Activated CD4-positive, CD25-positive, alpha-beta regulatory T cell treated with anti-CD3 and anti-CD28 coated beads, Interleukin-2, amount 50 U/mL, for 72 hours (primary cell): ENCODE measurements around the gene PDSS2.
"Not testable (repeated sequence)": the region's sequence is repeated elsewhere in the genome, so short reads cannot be mapped to it uniquely, and the experiment has no call there.

ENCODE experiments used
- DNase-seq: peaks from one replicate; pipeline ENCODE4 v3.0.0; 2021

Gene PDSS2

DNA sequence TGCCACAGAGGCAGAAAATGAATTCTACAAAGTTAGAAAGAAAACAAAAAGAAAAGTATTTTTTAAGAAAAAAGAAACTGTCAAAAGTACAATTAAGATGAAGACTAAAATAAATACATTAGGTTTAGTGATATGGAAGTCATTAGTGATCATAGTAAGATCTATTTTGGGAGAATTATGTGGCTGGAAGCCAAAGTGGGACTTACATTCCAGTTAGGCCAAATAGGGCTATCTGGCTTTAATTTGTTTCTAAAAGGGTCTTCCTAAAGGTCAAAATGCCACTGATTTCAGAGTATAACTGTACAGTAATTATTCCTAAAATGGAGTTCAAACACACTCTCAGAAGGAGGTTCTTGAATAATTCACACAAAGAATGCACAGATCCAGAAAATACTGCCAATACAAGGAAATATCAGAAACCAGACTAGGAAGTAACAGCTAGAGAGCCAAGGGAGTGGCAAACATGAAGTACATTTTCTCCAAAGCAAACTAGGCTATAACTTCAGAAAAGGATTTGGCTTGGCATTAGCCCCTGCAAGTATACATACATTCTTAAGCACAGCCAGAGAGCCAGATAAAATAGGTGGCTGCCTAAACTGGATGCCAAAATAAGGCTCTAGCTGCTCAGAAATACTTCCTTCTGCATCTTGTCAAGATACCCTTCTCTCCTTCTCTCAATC is 45.3 kb downstream of the PDSS2 start:
- DNase-seq = no peak

- DNase-seq = no peak
Measured at GRCh38 chr6:107411161-107411560, 48.2 kb downstream of the PDSS2 start.

DNA sequence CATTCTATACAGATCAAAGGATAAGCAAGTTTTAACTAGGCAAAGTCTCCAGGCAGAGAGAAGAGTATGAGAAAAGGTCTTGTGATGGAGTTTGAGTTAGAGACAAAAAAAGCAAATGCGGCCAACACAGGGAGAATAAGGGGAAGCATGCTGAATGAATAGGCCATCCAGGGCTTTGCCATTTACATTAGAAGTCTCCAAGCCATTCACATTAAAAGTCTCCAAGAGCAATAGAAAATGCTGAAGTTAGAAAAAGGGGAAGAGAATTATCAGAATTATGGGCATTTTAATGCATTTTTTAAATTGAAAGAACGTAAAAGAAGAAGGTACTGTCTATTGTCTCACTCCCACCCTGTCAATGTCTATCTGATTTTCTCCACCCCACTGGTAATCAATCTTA is 49.4 kb downstream of the PDSS2 start:
- DNase-seq = no peak

- DNase-seq = no peak
Measured at GRCh38 chr6:107408714-107409113, 50.6 kb downstream of the PDSS2 start.

GRCh38 chr6:107405002-107405401 is 54.4 kb downstream of the PDSS2 start:
- DNase-seq = no peak

GRCh38 chr6:107402533-107402932 is 56.8 kb downstream of the PDSS2 start:
- no peak for DNase-seq

- no peak for DNase-seq
Measured at GRCh38 chr6:107401573-107401972, 57.8 kb downstream of the PDSS2 start.

GRCh38 chr6:107400616-107401147 is 58.7 kb downstream of the PDSS2 start:
- DNase-seq = no peak

- no peak for DNase-seq
Measured at GRCh38 chr6:107399935-107400334, 59.4 kb downstream of the PDSS2 start.

GRCh38 chr6:107398001-107398400 is 61.4 kb downstream of the PDSS2 start:
- DNase-seq = no peak

DNA sequence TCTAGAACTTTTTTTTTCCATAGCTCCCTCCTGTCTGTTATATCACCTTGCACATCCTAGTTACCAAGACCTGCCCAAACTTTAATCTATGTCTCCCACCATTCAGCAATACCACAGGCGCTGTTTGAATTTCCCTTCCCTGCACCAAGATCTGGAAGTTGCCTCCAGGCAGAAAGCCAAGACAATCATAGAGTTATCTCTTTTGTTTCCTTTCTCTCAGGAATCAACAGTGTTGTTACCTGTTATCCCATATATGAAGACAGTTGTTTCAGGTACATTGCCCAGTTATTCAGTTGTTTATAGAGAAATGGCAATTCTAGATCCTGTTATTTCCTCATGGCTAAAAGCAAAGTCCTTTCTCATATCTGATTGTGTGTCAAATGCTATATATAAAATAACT is 63.2 kb downstream of the PDSS2 start:
- no peak for DNase-seq

- DNase-seq = no peak
Measured at GRCh38 chr6:107392069-107392468, 67.3 kb downstream of the PDSS2 start.

GRCh38 chr6:107390685-107391435 is 68.5 kb downstream of the PDSS2 start:
- no peak for DNase-seq

DNA sequence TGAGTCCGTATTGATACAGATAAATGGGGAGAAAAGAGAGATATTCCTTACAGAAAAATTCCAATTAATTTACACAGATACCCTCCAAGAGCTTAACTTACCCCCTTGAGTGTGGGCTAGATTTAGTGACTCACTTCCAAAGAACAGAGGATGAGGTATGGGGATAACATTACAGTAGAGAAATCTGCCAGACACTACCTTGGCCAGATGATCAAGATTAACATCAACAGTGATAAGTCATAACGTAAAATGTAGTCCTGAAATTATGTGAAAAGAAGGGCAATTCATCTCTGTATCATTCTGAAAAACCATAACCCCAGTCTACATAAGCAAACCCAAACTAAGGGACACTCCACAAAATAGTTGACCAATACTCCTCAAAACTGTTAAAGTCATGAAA is 69.3 kb downstream of the PDSS2 start:
- no peak for DNase-seq

GRCh38 chr6:107386904-107387303 is 72.5 kb downstream of the PDSS2 start:
- no peak for DNase-seq

- no peak for DNase-seq
Measured at GRCh38 chr6:107386340-107386739, 73.0 kb downstream of the PDSS2 start.

DNA sequence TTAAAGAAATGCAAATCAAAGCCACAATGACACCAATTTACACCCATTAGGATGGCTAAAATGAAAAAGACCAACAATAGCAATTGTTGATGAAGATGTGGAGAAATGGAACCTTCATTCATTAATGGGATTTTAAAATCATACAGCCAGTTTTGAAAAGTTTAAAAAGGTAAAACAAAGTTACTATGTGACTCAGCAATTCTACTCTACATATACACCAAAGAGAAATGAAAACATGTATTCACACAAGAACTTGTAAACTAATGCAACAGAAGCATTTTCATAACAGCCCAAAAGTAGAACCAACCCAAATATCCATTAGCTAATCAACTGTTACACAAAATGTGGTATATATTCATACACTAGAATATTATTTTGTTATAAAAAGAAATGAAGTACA is 75.7 kb downstream of the PDSS2 start:
- DNase-seq = no peak

DNA sequence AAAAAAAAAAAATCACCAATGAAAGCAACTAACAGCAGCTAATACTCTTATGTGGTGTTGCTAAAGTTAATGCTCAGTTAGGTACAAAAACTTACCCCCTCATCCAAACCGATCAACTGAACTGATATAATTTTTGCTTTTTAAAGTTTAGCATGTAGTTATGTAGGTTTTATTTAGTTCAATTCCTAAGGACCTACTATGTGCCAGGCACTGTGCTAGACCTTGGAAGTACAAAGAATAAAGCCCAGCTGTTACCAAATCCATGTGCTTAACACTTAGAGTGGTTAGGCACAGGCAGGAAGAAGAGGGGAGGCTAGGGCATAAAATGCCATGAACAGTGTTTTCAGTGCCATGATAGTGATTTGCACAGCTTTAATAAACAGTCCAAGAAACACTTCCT is 85.1 kb downstream of the PDSS2 start:
- DNase-seq = no peak

GRCh38 chr6:107369493-107369892 is 89.9 kb downstream of the PDSS2 start:
- no peak for DNase-seq

- no peak for DNase-seq
Measured at GRCh38 chr6:107368471-107368870, 90.9 kb downstream of the PDSS2 start.

- DNase-seq = not testable (repeated sequence)
Measured at GRCh38 chr6:107364173-107364572, 95.2 kb downstream of the PDSS2 start.

DNA sequence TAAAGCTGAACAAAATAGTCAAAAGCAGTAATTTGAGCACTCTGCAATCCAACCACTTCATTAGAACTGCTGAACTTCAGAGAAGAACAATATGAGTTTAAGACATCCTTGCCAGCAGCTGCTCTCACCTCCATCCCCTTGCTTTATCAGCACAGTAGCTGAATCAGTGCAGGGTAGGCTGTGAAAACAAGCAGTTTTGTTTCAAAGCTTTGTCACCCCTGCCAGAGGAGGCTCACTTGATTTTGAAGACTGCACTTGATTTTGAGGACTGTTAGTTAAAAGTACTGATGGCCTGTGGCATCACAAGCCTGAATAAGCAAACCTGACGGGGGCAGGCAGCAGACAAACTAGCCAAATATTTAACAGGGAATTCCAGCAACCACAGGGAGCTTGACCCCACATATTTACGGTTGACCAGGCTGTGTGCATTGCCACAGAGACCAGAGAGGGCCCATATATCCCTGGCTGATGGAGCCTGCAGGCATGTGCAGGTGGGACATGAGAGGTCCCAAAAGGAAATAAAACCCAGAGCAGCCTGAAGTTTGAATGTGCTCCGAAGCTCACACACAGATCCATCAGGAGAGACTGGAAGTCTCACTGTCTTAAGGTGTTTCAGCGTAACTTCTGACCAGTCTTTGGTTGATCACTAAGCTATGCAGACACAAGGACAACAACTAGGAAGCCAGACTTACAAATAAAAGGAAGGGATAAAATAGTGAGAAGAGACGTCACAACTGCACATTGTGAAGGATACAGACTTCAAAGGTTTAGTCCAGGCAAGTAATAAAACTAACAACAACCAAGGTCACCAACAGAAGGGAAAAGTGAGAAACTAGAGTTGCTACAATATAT is 97.4 kb downstream of the PDSS2 start:
- DNase-seq = no peak

DNA sequence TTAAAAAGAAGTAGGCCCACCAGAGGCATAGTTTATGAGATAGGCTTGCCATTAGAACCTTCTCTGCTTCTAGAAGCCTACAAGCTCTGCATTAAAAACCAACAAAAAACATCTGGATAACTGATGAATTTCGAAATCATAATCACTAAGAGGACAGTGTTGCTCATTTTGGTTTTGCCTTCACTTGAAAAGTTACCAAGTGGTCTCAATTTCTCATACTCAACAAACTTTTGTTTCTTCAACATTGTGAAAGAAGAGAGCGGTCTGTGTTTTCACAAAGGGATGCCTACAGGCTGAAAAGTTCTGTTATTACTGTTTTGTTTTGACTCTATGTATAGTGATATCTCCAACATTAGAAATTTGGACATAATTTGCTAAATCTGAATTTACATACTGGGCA is 98.9 kb downstream of the PDSS2 start:
- DNase-seq = no peak

DNA sequence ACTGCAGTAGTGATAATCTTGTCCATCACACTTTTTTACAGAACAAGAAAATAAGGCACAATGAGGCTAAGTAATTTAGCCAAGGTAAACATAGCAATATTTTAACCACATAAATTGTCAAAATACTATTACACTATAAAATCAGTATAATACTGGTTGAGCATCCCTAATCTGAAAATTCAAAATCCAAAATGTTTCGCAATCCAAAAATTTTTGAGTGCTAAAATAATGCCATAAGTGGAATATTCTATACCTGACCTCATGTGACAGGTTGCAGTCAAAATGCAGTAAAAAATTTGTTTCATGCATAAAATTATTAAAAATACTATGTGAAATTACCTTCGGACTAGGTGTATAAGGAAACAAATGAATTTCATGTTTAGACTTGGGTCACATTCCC is 101.5 kb downstream of the PDSS2 start:
- no peak for DNase-seq
